GM12864 (cell line): ENCODE measurements around the gene PDE4B.

ENCODE experiments used
- DNase-seq: peaks from one replicate; pipeline ENCODE4 v3.0.0-alpha.2; 2011; ENCODE audit warnings: low read depth
- H3K4me3 ChIP-seq: 2 replicates; pipeline ENCODE4 v1.5.1; 2011; ENCODE audit warnings: mild to moderate bottlenecking, low read depth, low read length, control low read depth
- TF ChIP-seq, protein P1 (sequence below): IDR thresholded peaks from 2 replicates; pipeline ENCODE4 v1.5.1; 2011; ENCODE audit warnings: low read depth, mild to moderate bottlenecking, moderate library complexity, low read length, control low read depth, inconsistent platforms; ENCODE audit errors: missing control alignments

Gene PDE4B

DNA sequence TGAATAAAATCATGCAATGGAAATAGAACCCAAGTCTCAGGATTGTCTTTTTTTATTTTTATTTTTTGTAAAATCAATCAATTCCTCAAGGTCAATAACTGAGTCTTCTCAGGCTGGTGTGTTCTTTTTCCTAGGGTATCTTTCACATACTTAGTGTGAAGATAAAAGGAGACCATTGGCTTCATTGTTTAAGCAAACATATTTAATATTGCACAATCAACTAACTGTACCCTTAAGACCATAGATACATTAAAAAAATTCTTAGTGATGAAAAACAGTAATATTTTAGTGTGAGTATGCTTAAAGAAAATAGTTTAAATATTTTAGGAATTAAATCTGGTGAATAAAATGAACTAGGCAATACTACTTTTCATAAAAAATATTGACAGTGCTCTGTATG, 31.4 kb downstream of the PDE4B start:
- no peak overlapping the region for H3K4me3 ChIP-seq
- DNase-seq, result no peak
- TF ChIP-seq, protein P1, sequence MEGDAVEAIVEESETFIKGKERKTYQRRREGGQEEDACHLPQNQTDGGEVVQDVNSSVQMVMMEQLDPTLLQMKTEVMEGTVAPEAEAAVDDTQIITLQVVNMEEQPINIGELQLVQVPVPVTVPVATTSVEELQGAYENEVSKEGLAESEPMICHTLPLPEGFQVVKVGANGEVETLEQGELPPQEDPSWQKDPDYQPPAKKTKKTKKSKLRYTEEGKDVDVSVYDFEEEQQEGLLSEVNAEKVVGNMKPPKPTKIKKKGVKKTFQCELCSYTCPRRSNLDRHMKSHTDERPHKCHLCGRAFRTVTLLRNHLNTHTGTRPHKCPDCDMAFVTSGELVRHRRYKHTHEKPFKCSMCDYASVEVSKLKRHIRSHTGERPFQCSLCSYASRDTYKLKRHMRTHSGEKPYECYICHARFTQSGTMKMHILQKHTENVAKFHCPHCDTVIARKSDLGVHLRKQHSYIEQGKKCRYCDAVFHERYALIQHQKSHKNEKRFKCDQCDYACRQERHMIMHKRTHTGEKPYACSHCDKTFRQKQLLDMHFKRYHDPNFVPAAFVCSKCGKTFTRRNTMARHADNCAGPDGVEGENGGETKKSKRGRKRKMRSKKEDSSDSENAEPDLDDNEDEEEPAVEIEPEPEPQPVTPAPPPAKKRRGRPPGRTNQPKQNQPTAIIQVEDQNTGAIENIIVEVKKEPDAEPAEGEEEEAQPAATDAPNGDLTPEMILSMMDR, result no peak

DNA sequence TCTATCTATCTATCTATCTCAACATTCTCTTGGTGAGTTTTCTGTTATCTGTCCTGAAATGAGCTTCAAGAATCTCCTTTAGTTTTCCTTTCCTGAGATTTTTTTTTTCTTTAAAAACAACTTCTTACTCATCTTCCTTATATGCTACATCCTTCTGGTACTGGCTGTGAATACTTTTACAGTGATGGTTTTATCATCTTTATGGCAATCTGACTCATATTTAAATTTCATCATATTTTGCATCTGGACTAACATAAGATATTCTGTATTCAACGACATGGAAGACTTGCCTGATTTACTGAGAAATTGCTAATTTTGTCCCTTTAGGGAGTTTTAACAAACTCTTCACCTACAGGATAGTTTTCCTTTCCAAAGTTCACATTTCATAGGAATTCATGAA, 33.0 kb downstream of the PDE4B start:
- no peak for DNase-seq
- TF ChIP-seq, protein P1, result no peak
- H3K4me3 ChIP-seq, result no peak overlapping the region

DNA sequence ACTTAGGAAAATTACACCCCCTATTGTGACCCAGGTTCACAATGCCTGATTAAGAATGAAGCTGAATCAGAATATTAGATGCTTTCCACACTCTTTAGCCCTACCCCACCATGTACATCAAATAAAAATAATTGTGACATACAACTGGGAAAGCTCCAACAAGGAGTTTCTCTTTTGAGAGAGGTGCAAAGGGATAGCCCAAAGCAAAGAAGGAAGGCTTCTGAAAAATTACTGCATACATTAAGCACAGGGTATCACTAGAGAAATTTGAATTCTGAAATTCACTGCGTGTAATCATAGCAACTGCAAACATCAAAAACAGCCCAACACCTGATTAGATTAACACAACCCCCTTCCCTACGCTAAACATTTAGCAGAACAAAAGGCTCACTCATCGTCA, 34.1 kb downstream of the PDE4B start:
- H3K4me3 ChIP-seq, result no peak overlapping the region
- TF ChIP-seq, protein P1, result no peak
- no peak for DNase-seq

DNA sequence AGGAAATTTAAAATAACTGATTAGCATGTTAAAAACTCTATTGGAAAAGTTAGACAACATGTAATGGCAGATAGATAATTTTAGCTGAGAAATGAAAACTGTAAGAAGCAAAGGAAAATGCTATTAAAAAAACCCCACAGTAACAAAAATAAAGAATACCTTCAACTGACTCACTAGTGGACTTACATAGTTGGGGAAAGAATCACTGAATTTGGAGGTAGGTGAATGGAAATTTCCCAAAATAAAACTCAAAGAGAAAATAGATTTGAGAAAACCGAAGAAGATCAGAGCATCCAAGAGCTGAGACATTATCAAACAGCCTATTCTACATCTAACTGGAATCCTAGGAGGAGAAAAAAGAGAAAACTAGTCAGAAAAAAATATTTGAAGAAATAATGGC, 34.7 kb downstream of the PDE4B start:
- DNase-seq, result no peak
- H3K4me3 ChIP-seq, result no peak overlapping the region
- TF ChIP-seq, protein P1, result no peak

DNA sequence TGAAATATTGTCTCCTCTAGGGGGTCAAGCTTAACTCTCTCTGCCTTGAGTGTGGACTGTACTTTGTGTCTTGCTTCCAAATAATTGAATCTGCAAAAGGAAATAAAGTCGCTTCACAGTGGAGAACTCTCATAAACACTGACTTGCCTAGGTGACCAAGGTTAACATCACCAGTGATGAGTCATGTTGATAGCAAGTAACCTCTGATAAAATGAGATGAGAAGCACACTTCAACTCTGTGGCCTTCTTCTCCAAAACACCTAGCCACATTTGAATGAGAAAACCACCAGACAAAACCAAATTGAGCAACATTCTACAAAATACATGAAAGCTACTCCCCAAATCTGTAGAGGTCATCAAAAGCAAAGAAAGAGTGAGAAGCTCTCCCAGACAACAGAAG, 37.6 kb downstream of the PDE4B start:
- DNase-seq, result no peak
- H3K4me3 ChIP-seq, result no peak overlapping the region
- TF ChIP-seq, protein P1, result no peak

DNA sequence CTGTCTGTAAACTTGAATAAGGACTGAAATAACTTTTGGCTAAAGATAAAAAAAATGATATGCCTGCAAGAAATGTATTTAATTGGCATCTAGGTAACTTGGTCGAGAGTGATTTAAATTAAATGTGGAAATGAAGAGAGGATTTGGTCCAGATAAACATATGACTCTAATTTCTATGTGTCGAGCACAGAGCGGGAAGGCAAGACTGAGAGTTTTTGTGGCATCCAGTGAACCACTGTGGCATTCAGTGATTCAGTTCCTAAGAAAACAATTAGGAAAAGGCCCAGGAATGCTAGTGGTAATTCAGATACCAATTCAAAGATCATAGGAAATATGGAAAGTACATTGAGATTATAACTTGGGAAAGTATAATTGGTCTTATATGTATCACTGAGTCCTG, 39.6 kb downstream of the PDE4B start:
- TF ChIP-seq, protein P1, result no peak
- no peak for DNase-seq
- no peak overlapping the region for H3K4me3 ChIP-seq

DNA sequence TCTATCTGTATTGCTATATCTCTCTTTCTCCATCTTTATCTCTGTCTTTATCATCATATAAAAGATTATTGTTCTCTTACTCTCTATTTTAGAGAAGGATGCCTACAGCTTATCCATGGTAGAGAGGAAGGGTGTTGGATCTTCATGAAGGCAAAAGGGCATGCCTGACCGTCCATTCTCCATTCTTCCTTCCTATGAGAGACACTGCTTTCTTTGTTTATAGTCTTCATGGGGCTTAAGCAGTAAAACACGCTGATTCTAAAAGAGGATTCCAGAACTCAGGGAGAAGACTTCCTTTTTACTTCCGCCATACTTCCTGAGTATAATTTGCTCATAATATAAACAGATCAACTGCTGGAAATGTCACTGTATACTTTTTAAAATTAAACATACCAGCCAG, 44.0 kb downstream of the PDE4B start:
- H3K4me3 ChIP-seq, result no peak overlapping the region
- no peak for DNase-seq
- TF ChIP-seq, protein P1, result no peak
